Esophagus (tissue), 2 donors: ENCODE measurements around the gene UTP11. TPM values are rescaled to one million over a fixed set of nuclear protein-coding genes. Genes with fewer than 3 reads are reported as not detected.

Experiments used
- H3K27ac ChIP-seq, 2 donors: one replicate each; pipeline ENCODE4 v1.5.1; 2013; ENCODE audit warnings: low read depth in 2 of 2, mild to moderate bottlenecking in 2 of 2, inconsistent platforms in 1 of 2, low read length in 1 of 2, moderate library complexity in 1 of 2
- H3K27me3 ChIP-seq, 2 donors: one replicate each; pipeline ENCODE4 v1.6.1; 2013; ENCODE audit warnings: low read length in 2 of 2, control low read depth in 1 of 2, mild to moderate bottlenecking in 1 of 2; ENCODE audit not compliant: insufficient read depth in 2 of 2, control insufficient read depth in 1 of 2
- H3K36me3 ChIP-seq, 2 donors: one replicate each; pipeline ENCODE4 v1.6.1; 2013; ENCODE audit warnings: low read length in 1 of 2; ENCODE audit not compliant: control insufficient read depth in 2 of 2, insufficient read depth in 2 of 2
- H3K4me1 ChIP-seq, 2 donors: one replicate each; pipeline ENCODE4 v1.6.1; 2013; ENCODE audit warnings: low read length in 1 of 2; ENCODE audit not compliant: control insufficient read depth in 2 of 2, insufficient read depth in 2 of 2
- H3K4me3 ChIP-seq, 2 donors: one replicate each; pipeline ENCODE4 v1.5.1; 2013; ENCODE audit warnings: low read length in 2 of 2, mild to moderate bottlenecking in 2 of 2, low read depth in 1 of 2, moderate library complexity in 1 of 2
- H3K9me3 ChIP-seq, 2 donors: one replicate each; pipeline ENCODE4 v1.6.1; 2013; ENCODE audit warnings: mild to moderate bottlenecking in 2 of 2, low read depth in 1 of 2, low read length in 1 of 2, moderate library complexity in 1 of 2; ENCODE audit not compliant: control insufficient read depth in 2 of 2, insufficient read depth in 1 of 2
- WGBS, 2 donors: extraction: QIAGEN DNeasy Blood & Tissue Kit; methylation state at CpG; one replicate each; pipeline ENCODE4 v1.1.7; 2013; 5-methylcytosine and 5-hydroxymethylcytosine counted together
- polyA plus RNA-seq, 2 donors: library from polyadenylated mRNA; stranded (reverse); fragments of 200-250 nt; gene quantifications; one replicate each; pipeline ENCODE4 v1.2.3, GENCODE V29; 2013
- donor health status: healthy with polysubstance abuse.
- donor health status: Bipolar disorder and iron deficiency.

The UTP11 gene
- polyA plus RNA-seq, 2 donors, result 16.3 to 32.0 TPM

- H3K36me3 ChIP-seq, result peaks cover 0 to 4% of the 10 kb centered on the region in 2 donors
- peak overlapping the region; percentile 90 to 91 for H3K27ac ChIP-seq
- H3K4me3 ChIP-seq, result peak overlapping the region; percentile 6 to 61
- no peaks in the 10 kb centered on the region for H3K27me3 ChIP-seq
- peaks cover 3 to 14% of the 10 kb centered on the region in 2 donors for H3K4me1 ChIP-seq
- WGBS, 2 donors, result 39 to 55% methylated on average over 11 of the region's 11 CpGs
- no peaks in the 10 kb centered on the region for H3K9me3 ChIP-seq
Measured at GRCh38 chr1:37994886-37995566, 17.5 kb upstream of the UTP11 start.

GRCh38 chr1:37995751-37996345 is 16.7 kb upstream of the UTP11 start:
- peak overlapping the region; percentile 61 for H3K4me3 ChIP-seq
- H3K4me1 ChIP-seq, result peaks cover 3 to 15% of the 10 kb centered on the region in 2 donors
- H3K9me3 ChIP-seq, result no peaks in the 10 kb centered on the region
- peaks cover 0 to 4% of the 10 kb centered on the region in 2 donors for H3K36me3 ChIP-seq
- no peaks in the 10 kb centered on the region for H3K27me3 ChIP-seq
- H3K27ac ChIP-seq, result peak overlapping the region; percentile 90 to 91
- 5 to 12% methylated on average over 46 of the region's 46 CpGs for WGBS, 2 donors

GRCh38 chr1:37997256-37998088 is 15.1 kb upstream of the UTP11 start:
- 85 to 88% methylated on average over 25 of the region's 25 CpGs for WGBS, 2 donors
- Histone ChIP-seq H3K27me3 (no peaks in the 10 kb centered on the region), H3K27ac (peak overlapping the region; percentile 79 to 90)

GRCh38 chr1:37998089-37998808 is 14.3 kb upstream of the UTP11 start:
- H3K27me3 ChIP-seq, result no peaks in the 10 kb centered on the region
- no peaks in the 10 kb centered on the region for H3K9me3 ChIP-seq
- H3K4me3 ChIP-seq, result no peak overlapping the region
- peaks cover 0 to 4% of the 10 kb centered on the region in 2 donors for H3K36me3 ChIP-seq
- H3K27ac ChIP-seq, result peak overlapping the region; percentile 79 to 88
- peaks cover 8 to 23% of the 10 kb centered on the region in 2 donors for H3K4me1 ChIP-seq
- WGBS, 2 donors, result 75 to 82% methylated on average over 9 of the region's 9 CpGs

More at GRCh38 chr1:37997256-37998088, 15.1 kb upstream of the UTP11 start:
- no peaks in the 10 kb centered on the region for H3K9me3 ChIP-seq
- H3K4me1 ChIP-seq, result peaks cover 8 to 23% of the 10 kb centered on the region in 2 donors
- H3K36me3 ChIP-seq, result peaks cover 0 to 4% of the 10 kb centered on the region in 2 donors
- no peak overlapping the region for H3K4me3 ChIP-seq

GRCh38 chr1:37998913-37999429 is 13.6 kb upstream of the UTP11 start:
- H3K36me3 ChIP-seq, result peaks cover 0 to 4% of the 10 kb centered on the region in 2 donors
- H3K27me3 ChIP-seq, result no peaks in the 10 kb centered on the region
- peaks cover 8 to 23% of the 10 kb centered on the region in 2 donors for H3K4me1 ChIP-seq
- no peak overlapping the region for H3K4me3 ChIP-seq
- H3K9me3 ChIP-seq, result no peaks in the 10 kb centered on the region
- peak overlapping the region; percentile 79 to 88 for H3K27ac ChIP-seq
- 75% methylated on average over 16 of the region's 16 CpGs for WGBS, 2 donors

GRCh38 chr1:37999430-38000232 is 12.9 kb upstream of the UTP11 start:
- WGBS, 2 donors, result 26 to 28% methylated on average over 9 of the region's 9 CpGs
- Histone ChIP-seq H3K27me3 (no peaks in the 10 kb centered on the region), H3K9me3 (no peaks in the 10 kb centered on the region), H3K27ac (peak overlapping the region; percentile 79 to 88), H3K36me3 (peaks cover 0 to 4% of the 10 kb centered on the region in 2 donors), H3K4me3 (no peak overlapping the region), H3K4me1 (peaks cover 8 to 27% of the 10 kb centered on the region in 2 donors)

GRCh38 chr1:38000233-38000528 is 12.4 kb upstream of the UTP11 start:
- Histone ChIP-seq H3K4me1 (peaks cover 8 to 23% of the 10 kb centered on the region in 2 donors), H3K9me3 (no peaks in the 10 kb centered on the region), H3K4me3 (no peak overlapping the region), H3K27ac (peak overlapping the region; percentile 79 to 88), H3K36me3 (peaks cover 0 to 4% of the 10 kb centered on the region in 2 donors), H3K27me3 (no peaks in the 10 kb centered on the region)
- WGBS, 2 donors, result 54 to 61% methylated on average over 2 of the region's 2 CpGs

- no peak overlapping the region for H3K4me3 ChIP-seq
- H3K9me3 ChIP-seq, result no peaks in the 10 kb centered on the region
- H3K27ac ChIP-seq, result peak overlapping the region; percentile 79 to 88
- peaks cover 8 to 22% of the 10 kb centered on the region in 2 donors for H3K4me1 ChIP-seq
- H3K36me3 ChIP-seq, result peaks cover 0 to 4% of the 10 kb centered on the region in 2 donors
- 41 to 46% methylated on average over 13 of the region's 13 CpGs for WGBS, 2 donors
- H3K27me3 ChIP-seq, result no peaks in the 10 kb centered on the region
Measured at GRCh38 chr1:38000529-38001455, 11.7 kb upstream of the UTP11 start.
